Umbilical cord (tissue), 2 donors: ENCODE measurements around the gene RXRB. TPM values are rescaled to one million over a fixed set of nuclear protein-coding genes. Genes with fewer than 3 reads are reported as not detected.
A peak's percentile ranks its signal among the peaks of the same experiment; 100 is the strongest.
"Not testable (repeated sequence)": the region's sequence is repeated elsewhere in the genome, so short reads cannot be mapped to it uniquely, and the experiment has no call there.

ENCODE experiments used
- DNase-seq: peaks from one replicate; pipeline ENCODE4 v3.0.0-alpha.2; 2015; ENCODE audit warnings: low spot score
- total RNA-seq: library from RNA; depleted of rRNA; stranded (reverse); fragments of >200 nt; gene quantifications from one replicate; pipeline ENCODE4 v1.2.3, GENCODE V29; 2014; ENCODE audit warnings: low replicate concordance; ENCODE audit not compliant: insufficient read depth

The RXRB gene
- total RNA-seq: 19.0 TPM

DNA sequence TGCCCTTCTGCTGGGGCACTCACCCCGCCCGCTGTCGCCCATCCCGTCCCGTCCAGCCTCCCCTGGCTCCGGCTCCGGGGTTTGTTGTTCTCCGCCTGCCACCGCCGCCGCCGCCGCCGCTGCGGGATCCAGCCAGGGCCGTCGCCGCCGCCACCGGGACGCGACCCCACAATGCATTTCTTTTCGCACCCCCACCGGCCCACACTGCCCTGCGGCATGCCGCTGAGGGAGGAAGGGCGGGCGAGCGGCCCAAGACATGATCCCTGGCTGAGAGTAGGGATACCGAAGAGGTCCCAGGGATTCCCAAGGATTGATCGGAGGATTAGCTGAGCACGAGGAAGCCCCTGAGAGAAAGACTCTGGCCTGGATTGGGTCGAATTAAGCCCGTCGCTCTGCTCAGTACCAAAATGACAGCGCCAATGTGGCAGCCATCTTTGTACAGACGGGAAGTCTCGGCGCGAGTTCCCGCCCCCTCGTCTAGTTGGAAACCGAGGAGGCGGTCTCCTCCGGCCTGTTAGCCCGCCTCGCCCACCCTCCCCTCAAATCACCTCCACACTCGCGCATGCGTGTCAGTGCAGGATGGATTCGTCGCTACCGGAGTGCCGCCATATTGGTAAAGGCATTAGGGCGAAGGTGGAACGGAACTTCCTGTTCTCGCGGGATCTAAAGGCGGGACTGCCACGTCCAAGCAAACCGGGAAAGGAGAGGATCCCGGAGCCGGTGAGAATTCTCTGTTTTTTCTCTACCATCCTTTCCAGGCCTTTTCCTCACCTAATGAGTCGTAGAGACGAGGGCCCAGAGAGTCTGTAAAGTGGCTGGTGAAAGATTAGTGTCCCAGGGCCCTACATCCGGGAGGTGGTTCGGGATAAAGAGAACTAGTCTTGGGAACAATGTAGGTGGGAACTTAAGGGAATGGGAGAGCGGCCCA lies at the start of gene RXRB, which contains the start of gene SLC39A7:
TSS of gene RXRB (minus strand) at position 447 of the 928 bp plus-strand sequence. CDS start at position 258, 189 bp downstream.
TSS of gene SLC39A7 (plus strand) at position 649 of the 928 bp plus-strand sequence. CDS start 379 bp downstream, outside the sequence.
- DNase-seq: peak; percentile 100

DNA sequence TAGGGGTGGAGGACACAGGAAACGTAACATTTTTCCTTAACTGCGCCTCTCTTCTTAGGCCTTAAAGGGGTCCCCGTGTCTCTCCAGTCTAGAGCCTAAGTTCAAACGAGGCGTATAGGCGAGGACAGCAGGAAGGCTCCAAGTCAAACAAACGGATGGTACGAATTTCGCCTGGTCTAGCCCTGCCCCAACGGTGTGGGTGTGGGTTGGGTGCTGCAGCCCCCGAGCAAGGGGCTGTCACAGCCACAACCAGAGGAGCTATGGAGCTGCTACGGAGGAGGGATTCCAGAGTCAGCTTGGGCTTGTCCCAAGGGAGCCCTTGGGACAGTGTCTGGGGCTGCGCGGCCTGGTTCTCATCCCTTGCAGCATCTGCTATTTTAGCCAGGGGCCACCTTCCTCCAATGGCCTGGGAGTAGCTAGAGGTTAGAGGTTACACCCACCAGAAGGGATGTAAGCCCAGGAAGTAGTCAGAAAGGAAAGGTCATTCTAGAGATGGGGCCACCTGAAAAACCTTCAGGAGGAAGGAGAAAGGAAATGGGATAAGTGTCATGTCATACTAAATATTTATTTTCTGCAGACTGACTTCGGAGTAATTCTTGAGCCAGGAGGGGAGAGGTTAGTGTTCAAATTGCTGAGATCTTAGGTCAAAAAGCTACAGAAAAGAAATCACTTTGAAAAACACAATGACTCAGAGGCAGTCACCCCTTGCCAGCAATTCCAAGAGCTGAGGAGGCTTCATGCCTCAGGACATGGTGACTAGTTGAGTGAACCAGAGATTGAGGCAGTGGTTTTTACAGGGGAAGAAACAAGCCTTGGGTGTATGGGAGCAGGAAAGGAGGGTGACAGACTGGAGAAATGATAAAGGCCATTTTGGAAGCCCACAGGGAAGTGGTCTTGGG lies 49.5 kb upstream of the RXRB start:
- no peak for DNase-seq

GRCh38 chr6:33248932-33249731 lies 48.7 kb upstream of the RXRB start:
- DNase-seq: peak; percentile 100

DNA sequence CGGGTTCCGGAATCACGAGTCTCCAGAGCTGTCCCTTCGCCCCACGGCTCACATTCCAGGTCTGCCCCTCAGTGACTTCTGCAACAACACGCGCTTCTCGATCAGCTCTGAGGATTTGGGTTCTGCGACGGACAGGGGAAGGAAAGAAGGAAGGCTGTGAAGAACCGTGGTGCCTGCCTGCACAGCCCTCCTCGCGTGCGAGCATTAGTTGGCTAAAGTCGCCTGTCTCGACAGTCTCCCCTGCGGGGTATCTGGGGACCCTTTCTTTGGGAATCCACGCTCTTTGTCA lies 48.1 kb upstream of the RXRB start:
- no peak for DNase-seq

DNA sequence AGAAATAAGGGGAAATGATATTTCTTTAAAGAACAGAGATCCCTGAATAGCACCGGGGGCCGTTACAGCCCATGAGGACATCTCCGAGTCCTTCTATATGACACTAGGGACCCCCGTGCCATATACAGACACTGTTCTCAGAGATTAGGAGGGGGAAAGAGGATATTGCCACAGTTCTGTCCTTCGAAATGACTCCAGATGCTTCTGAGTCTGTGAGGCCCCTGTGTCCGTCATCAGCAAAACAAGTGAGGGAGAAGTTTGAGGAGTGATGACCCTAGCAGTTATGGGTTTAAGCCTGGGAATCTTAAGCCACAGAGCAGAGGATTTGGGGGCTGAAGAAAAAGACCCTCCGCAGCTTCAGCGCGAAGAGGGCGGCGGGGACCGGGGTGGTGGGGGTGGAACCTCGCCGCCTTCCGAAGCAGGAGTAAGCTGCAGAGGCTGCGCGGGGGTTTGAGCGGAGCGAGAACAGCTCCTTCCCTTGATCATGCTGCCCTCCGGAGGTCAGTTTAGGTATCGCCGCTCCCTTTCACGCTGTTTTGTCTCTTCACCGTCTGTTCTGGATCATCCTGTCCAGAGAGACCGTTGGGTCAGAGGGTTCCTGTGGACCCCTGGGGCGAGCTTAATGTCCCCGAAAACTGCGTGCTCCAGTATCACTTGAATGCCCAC lies 47.6 kb upstream of the RXRB start:
- peak; percentile 90 for DNase-seq

- no peak for DNase-seq
These were observed 43.0 kb upstream of the RXRB start for GRCh38 chr6:33243476-33243875.

GRCh38 chr6:33241968-33242367 lies 41.5 kb upstream of the RXRB start:
- no peak for DNase-seq

GRCh38 chr6:33237741-33238140 lies 37.3 kb upstream of the RXRB start:
- DNase-seq: no peak

DNA sequence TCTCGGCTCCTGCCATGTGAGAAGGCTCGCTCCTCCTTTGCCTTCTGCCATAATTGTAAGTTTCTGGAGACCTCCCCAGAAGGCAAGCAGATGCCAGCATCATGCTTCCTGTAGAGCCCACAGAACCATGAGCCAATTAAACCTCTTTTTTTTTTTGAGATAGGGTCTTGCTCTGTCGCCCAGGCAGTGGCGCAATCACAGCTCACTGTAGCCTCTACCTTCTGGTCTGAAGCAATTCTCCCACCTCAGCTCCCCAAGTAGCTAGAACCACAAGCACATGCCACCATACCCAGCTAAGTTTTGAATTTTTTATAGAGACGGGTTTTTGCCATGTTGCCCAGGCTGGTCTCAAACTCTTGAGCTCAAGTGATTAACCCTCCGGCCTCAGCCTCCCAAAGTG lies 36.4 kb upstream of the RXRB start:
- no peak for DNase-seq

- no peak for DNase-seq
These were observed 35.9 kb upstream of the RXRB start for GRCh38 chr6:33236328-33236727.

DNA sequence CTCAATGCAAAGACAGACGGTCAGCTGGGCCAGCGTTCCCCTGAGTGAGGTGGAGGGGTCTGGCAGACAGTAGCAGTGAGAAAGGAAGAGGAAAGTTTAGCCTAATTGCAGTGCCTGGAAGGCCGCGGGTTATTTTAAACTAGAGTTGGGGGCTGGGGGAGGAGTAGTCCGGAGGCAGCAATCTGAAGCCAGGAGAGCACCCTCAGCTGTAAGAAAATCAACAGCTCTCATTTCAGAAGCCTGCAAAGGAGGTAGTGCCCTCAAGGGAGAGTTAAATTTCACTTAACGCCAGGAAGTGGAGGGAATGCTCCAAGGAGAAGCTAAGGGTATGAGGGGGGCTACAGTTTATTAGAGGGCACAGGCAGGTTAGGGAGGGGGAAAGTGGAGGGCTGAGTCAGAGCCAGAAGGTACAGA lies 34.8 kb upstream of the RXRB start:
- DNase-seq: no peak

GRCh38 chr6:33226503-33227120 lies 26.1 kb upstream of the RXRB start:
- not testable (repeated sequence) for DNase-seq

- no peak for DNase-seq
These were observed 17.2 kb upstream of the RXRB start for GRCh38 chr6:33217681-33218080.

DNA sequence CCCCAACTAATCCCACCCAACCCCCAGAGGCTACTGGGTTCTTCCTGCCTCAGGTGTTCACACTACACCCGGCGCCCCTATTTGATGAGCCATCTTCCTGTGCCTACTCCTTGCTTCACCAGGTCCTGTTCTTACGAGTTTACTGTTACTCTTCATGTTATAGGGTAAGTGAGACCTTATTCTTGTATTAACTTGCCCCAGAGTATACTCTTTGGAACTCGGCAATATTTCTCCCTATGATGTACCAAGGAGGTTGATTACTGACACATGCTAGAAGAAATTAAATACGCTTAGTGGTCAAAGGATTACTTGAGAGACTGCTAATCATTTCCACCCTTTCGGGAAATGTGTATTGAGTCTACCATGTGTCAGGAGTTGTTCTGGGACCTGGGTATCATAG lies 16.8 kb upstream of the RXRB start:
- no peak for DNase-seq

DNA sequence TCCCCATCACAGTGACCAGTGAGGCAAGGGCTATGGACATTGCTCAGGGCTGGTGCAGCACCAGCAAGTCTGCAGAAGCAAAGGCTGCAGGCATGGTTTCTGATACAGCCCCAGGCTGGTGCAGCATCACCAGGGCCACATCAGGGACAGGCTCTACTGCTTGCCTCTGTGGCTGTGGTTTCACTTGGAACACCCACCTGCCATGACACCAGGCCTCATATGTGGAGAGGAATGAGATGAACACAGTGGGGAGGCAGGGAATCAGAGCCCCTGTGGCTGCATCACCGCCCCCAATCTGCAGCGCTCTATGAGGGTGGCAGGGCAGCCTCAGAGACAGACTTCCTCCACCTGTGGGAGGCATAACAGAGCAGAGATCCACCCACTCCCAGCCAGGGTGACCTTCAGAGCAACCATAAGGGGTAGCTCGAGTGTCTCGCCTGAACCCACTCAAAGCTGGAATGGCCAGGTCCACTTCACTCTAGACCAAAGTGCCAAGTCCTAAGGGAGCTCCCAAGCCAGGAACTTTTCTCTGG lies 15.7 kb upstream of the RXRB start:
- no peak for DNase-seq

DNA sequence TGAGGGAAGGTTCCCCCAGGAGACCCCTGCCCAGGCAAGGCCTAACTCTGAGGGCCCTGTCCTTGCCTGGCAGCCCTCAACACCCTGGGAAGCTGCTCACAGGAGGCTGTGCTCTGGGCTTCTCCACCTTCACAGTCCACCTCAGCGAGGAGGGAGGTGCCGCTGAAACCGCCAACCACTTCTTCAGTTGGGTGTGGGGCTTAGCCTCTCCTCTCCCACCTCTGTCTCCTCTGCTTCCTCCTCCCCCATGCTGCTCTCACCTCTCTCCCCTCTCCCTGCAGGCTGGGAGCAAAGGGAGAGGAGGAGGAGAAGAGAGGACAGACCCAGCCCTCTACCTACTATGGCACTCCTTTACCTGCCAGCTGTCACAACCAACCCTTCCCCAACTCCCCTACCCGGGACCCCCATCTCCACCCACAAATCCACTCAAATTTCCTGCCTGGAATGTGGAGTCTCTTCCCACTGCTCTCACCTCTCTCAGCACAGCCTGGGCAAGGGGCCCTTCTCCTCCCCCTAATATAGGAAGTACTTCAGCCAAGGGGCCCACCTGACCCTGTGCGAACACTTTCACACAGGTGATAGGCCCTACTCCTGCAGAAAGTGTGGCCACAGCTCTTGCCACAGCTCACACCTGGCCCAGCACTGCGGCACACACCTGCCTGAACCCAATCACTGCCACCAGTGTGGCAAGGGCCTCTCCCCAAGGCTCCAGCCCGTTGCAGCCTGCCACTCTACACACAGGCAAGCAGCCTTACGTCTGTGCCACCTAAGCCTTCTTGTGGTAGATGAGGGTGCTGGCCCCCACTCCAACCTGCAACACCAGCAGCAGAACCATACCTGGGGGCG lies 15.0 kb upstream of the RXRB start:
- no peak for DNase-seq

DNA sequence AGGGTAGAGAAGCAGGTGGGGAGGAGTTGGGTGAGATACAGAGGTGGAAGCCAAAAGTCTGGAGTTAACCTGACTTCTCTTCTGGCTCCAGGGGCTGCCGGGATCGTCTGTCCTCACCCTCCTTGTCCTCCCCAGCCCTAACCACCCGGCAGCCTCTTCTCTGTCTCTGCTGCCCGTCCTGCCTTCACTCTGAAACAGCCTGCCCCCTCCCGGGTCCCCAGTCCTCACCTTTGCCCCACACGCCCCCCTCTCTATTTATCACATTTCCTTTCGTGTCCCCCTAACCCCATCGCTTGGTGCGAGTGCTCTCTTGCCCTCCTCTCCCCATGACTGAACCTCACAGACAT lies 13.5 kb upstream of the RXRB start:
- no peak for DNase-seq

DNA sequence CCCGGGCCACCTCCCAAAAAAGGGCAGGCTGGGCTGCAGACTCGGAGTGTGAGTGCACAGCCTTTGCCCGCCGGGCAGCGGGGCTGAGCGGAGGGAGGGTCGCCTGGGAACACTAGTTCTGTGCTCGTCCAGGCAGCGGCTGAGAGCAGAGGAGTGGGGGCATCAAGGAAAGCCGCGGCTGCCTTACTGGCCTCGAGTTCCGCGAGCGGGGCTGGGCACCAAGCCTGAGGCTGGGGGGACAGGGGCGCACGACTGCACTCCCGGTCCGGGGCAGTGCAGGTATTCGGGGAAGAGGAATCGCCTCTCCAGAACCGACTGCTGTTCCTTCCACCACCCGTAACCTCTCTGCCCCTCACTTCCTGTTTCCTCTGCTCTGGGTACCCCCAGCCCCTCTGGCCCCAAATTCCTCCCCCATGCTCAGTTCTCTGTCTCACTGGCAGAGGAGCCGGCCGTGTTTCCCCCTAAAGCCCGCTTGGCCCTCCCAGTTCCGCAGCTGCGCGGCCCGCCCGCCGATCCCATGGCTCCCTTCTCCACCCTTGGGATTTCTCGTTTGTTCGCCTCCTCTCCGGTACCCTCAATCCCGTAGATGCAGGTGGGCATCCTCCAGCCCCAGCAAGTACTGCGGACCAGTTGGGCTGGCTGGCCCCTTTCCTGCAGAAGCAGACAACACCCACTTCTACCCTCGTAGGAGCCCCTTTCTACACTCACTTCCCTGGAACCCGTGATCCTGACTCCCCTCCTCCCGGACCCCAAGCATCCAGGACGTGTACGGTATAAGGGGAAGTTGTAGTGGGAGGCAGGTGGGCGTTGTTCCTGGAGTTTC lies 12.9 kb upstream of the RXRB start:
- DNase-seq: peak; percentile 56

DNA sequence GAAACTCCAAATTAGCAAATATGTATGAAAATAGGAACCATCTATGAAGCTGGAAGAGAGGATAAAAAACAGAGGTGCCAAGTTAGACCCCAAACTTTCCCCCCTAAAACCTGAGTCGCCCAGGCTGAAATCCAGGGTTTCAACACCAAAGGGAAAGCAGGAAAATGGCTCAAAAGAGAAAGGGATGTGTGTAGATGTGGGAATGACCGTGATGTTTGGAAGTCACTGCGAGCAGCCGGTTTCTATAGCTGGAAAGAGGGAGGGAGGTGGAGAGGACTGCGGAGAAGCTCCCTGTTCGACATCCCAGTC lies 12.3 kb upstream of the RXRB start:
- DNase-seq: no peak
